Activated CD8-positive, alpha-beta T cell treated with anti-CD3 and anti-CD28 coated beads for 36 hours (primary cell): ENCODE results near the gene ANKRA2. TPM values are rescaled to one million over a fixed set of nuclear protein-coding genes. Genes with fewer than 3 reads are reported as not detected.

Experiments
- ATAC-seq: fragments of 200-7000 bp; cut with Tn5 transposase; one replicate; pipeline ENCODE4 v1.10.0; 2021; ENCODE audit warnings: mild to moderate bottlenecking, moderate library complexity
- CTCF ChIA-PET: fragments of 350-600 bp; sonication (Branson Sonifier 250); formaldehyde crosslinking; loops from one replicate; lab custom pipeline; 2021; ENCODE audit warnings: antibody characterized with exemption; lab: Charles Lee
- POLR2A ChIA-PET: fragments of 350-600 bp; sonication (Branson Sonifier 250); formaldehyde crosslinking; loops from one replicate; lab custom pipeline; 2021; ENCODE audit warnings: antibody characterized with exemption; lab: Charles Lee
- DNase-seq: peaks from one replicate; pipeline ENCODE4 v3.0.0-alpha.2; 2020
- H3K27ac Mint-ChIP-seq: one replicate; pipeline ENCODE4 v1.8.0; 2021; ENCODE audit warnings: mild to moderate bottlenecking, mixed read lengths
- H3K27me3 Mint-ChIP-seq: one replicate; pipeline ENCODE4 v1.8.0; 2021; ENCODE audit warnings: mixed read lengths
- H3K36me3 Mint-ChIP-seq: one replicate; pipeline ENCODE4 v1.8.0; 2021; ENCODE audit warnings: low read depth, mixed read lengths
- H3K4me1 Mint-ChIP-seq: one replicate; pipeline ENCODE4 v1.8.0; 2021; ENCODE audit warnings: low read depth, mixed read lengths
- H3K4me3 Mint-ChIP-seq: one replicate; pipeline ENCODE4 v1.8.0; 2021; ENCODE audit warnings: mild to moderate bottlenecking, moderate library complexity, mixed read lengths
- H3K9me3 Mint-ChIP-seq: one replicate; pipeline ENCODE4 v1.8.0; 2021; ENCODE audit warnings: mixed read lengths
- CTCF ChIP-seq: fragments of 200-600 bp; IDR thresholded peaks from one replicate; pipeline ENCODE4 v1.8.0; 2022; ENCODE audit warnings: antibody characterized with exemption, mild to moderate bottlenecking
- intact Hi-C: fragments of 100-400 bp; cut with micrococcal nuclease; formaldehyde crosslinking; loops from one replicate; pipeline ENCODE4 v1.10.0; 2022
- total RNA-seq, 2 experiments: library from RNA; stranded (reverse); gene quantifications; one replicate each; pipeline ENCODE4 v1.2.3, GENCODE V29; 2021

Gene ANKRA2
- total RNA-seq, 2 experiments from 2014 or later, result 20.2 to 22.0 TPM

GRCh38 chr5:73606206-73606753, 40.8 kb upstream of the ANKRA2 start:
- no peaks in the 10 kb centered on the region for H3K36me3 Mint-ChIP-seq
- no peak overlapping the region for H3K4me3 Mint-ChIP-seq
- intact Hi-C loops, result no loop called here
- POLR2A ChIA-PET, result no interaction called here
- no peak for TF ChIP-seq CTCF
- H3K27me3 Mint-ChIP-seq, result peaks cover 9% of the 10 kb centered on the region
- CTCF ChIA-PET, result interaction anchor here (0.9 kb wide), 1 partner anchor 9 kb away, joined by 4 read pairs; no protein-coding TSS in a partner anchor
- H3K9me3 Mint-ChIP-seq, result peaks cover 2% of the 10 kb centered on the region
- DNase-seq, result no peak
- H3K27ac Mint-ChIP-seq, result no peak overlapping the region
- ATAC-seq, result no peak
- H3K4me1 Mint-ChIP-seq, result no peaks in the 10 kb centered on the region

DNA sequence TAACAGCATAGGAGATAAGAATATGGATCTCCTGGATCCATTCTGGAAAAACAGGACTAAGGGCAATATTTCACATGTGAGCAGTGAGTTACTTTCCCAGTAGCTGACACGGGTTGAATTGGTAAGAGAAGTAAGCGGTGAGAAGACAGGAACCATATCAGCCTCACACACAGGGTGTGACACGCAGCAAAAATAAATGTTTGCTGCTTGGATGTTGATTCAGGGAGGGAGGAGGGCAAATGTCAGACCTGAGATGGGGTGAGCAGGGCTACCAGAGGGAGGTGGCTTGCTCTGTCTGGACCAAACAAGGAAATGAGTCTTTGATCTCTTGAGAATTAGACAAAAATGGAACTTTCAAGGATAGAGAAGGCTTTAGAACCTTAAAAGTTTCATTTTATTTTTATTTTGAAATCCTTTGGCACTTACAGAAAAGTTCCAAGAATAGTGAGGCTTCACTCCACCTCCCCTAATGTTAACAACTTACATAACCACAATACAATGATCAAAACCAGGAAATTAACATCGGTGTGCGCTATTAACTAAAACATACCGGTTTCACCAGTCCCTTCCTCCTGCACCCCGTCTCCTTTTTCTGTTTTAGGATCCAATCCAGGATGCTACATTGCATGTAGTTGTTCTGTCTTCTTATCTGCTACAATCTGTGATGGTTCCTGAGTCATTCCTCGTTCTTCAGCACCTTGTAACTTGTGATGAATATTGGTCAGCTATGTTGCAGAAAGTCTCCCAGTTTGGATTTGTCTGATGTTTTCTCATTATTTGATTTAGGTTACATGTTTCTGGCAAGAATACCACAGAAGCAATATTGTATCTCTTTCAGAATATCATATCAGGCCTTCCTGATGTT, 40.0 kb upstream of the ANKRA2 start:
- CTCF ChIA-PET, result no interaction called here
- intact Hi-C loops, result no loop called here
- no peaks in the 10 kb centered on the region for H3K36me3 Mint-ChIP-seq
- H3K9me3 Mint-ChIP-seq, result peaks cover 2% of the 10 kb centered on the region
- no peaks in the 10 kb centered on the region for H3K4me1 Mint-ChIP-seq
- no peak for ATAC-seq
- POLR2A ChIA-PET, result no interaction called here
- H3K27ac Mint-ChIP-seq, result no peak overlapping the region
- H3K4me3 Mint-ChIP-seq, result no peak overlapping the region
- no peak for TF ChIP-seq CTCF
- peaks cover 2% of the 10 kb centered on the region for H3K27me3 Mint-ChIP-seq
- DNase-seq, result no peak

DNA sequence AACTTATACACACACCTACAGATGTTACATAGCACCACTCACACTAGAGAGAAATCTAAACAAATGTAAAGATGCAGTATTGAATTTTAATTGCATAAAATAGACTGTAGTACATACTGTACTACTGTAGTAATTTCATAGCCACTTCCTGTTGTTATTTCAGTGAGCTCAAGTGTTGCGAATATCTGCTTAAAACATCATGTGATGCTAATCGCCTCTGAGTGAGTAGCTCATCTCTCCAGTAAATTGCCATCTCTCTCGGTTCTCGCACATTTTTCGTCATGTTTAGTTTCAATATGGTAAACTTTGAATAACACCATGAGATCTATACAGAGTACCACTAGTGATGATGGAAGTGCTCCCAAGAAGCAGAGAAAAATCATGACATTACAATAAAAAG, 38.6 kb upstream of the ANKRA2 start:
- no peak overlapping the region for H3K27ac Mint-ChIP-seq
- ATAC-seq (no peak), DNase-seq (no peak)
- H3K9me3 Mint-ChIP-seq, result peaks cover 2% of the 10 kb centered on the region
- H3K36me3 Mint-ChIP-seq, result no peaks in the 10 kb centered on the region
- H3K4me3 Mint-ChIP-seq, result no peak overlapping the region
- no peak for TF ChIP-seq CTCF
- H3K4me1 Mint-ChIP-seq, result no peaks in the 10 kb centered on the region
- intact Hi-C loops, result no loop called here
- ChIA-PET POLR2A (no interaction called here), CTCF (interaction anchor here (3.8 kb wide), 1 partner anchor 13 kb away, joined by 16 read pairs; no protein-coding TSS in a partner anchor)
- H3K27me3 Mint-ChIP-seq, result no peaks in the 10 kb centered on the region

DNA sequence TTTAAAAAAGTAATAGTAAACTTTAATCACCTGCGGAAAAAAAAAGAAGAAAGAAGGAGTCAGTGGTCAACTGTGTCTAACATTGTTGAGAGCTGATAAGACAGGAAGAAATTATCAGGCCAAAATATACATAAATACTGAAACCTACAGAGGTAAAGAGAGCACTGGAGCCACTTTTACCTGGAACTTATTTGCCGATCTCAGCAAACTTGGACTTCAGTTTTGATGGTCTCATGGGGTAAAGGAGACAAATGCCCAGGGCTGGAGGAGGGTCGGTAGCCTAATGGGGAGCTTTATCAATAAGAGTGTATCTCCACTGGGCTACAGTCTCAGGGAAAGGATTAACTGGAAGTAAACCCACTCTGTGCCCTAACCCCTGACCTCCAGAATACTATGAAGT, 33.9 kb upstream of the ANKRA2 start:
- intact Hi-C loops, result no loop called here
- H3K9me3 Mint-ChIP-seq, result peaks cover 2% of the 10 kb centered on the region
- ATAC-seq (no peak), DNase-seq (no peak)
- no peaks in the 10 kb centered on the region for H3K27me3 Mint-ChIP-seq
- H3K4me1 Mint-ChIP-seq, result no peaks in the 10 kb centered on the region
- ChIA-PET CTCF (interaction anchor here (1.9 kb wide), 1 partner anchor 8 kb away, joined by 7 read pairs; no protein-coding TSS in a partner anchor), POLR2A (no interaction called here)
- no peak overlapping the region for H3K27ac Mint-ChIP-seq
- no peak for TF ChIP-seq CTCF
- H3K36me3 Mint-ChIP-seq, result no peaks in the 10 kb centered on the region
- H3K4me3 Mint-ChIP-seq, result no peak overlapping the region
